ENCODE measurements around the gene PRC1.

DNA sequence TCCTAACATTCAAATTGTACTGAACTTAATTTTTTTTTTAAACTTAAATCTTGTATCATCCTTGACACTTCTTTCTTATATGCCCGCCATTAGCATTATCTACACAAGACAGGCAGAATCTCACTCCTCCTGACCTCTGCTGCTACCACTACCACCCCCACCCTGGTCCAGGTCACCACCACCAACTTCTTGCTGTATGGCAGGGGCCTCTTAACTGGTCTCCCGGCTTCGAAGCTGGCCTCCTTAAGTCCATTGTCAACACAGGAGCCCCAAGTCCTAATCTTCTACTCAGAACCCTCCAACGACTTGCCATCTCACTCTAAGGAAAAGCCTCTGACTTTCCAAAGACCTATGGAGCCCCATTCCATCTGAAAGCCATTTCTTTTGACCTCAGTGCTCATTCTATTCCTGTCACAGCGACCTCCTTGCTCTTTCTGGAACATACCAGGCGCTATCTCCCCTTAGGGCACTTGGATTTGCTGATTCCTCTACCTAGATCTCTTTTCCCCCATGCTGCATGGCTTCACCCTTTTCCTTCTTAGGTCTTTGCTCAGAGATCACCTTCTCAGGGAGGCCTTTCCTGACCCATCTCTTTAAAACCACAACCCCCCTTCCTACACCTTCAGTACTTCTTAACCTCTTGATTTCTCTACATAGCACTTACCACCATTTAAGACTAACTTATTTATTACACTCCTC is 2.6 kb downstream of the PRC1 start:
- TF ChIP-seq POLR2A (IDR thresholded peaks at IDR 0.05; ENCODE audit: low read length) (no peak), GATA1 (IDR thresholded peaks at IDR 0.05; ENCODE audit: low read depth, low read length) (no peak)
